ENCODE measurements around the gene PRKCZ. TPM values are rescaled to one million over a fixed set of nuclear protein-coding genes. Genes with fewer than 3 reads are reported as not detected.

Gene PRKCZ
- polyA plus RNA-seq, 3 donors: 0.74 to 1.9 (median 1.4) TPM

- intact Hi-C loops (cut with micrococcal nuclease): no loop called here
- H2AFZ ChIP-seq (ENCODE audit: insufficient read depth, low read depth, low read length, poor library complexity, severe bottlenecking): no peak overlapping the region
- no peaks in the 10 kb centered on the region for H3K36me3 ChIP-seq (replicated peaks in 1 of 2; ENCODE audit: control insufficient read depth in 1 of 2, insufficient read depth in 2 of 2, low read length in 2 of 2)
- 54% methylated on average over 5 of the region's 12 CpGs for WGBS (ENCODE audit: insufficient coverage)
- H3K9ac ChIP-seq (ENCODE audit: insufficient read depth, low read length, poor library complexity, severe bottlenecking): peak overlapping the region; percentile 67
- H3K27ac ChIP-seq (ENCODE audit: low read depth in 1 of 2, low read length in 2 of 2): peak overlapping the region; percentile 83 to 90
- peak overlapping the region; percentile 83 to 100 for H3K4me3 Mint-ChIP-seq
- peaks cover 1 to 16% (median 2%) of the 10 kb centered on the region in 3 donors for H3K27me3 Mint-ChIP-seq (ENCODE audit: low read depth in 3 of 3)
- no peak for TF ChIP-seq CTCF (IDR thresholded peaks at IDR 0.05)
- H3K36me3 Mint-ChIP-seq: peaks cover 24 to 43% of the 10 kb centered on the region in 2 donors
- no peaks in the 10 kb centered on the region for H3K27me3 ChIP-seq (ENCODE audit: control insufficient read depth in 2 of 2, insufficient read depth in 2 of 2, low read length in 2 of 2)
- peak overlapping the region in 2 of 3 experiments; percentile 22 to 80 for H3K4me3 ChIP-seq (replicated peaks in 1 of 3; ENCODE audit: low read depth in 2 of 3, low read length in 3 of 3)
- H3K9me3 ChIP-seq (replicated peaks in 1 of 2; ENCODE audit: control insufficient read depth in 1 of 2, insufficient read depth in 1 of 2, low read length in 2 of 2): no peaks in the 10 kb centered on the region
- peaks cover 85% of the 10 kb centered on the region for H3K79me2 ChIP-seq (ENCODE audit: insufficient read depth, low read length)
- no peak for DNase-seq
- H4K20me1 ChIP-seq (ENCODE audit: insufficient read depth, low read length): peaks cover 93% of the 10 kb centered on the region
- H3K9me3 Mint-ChIP-seq: peaks cover 0 to 5% (median 0%) of the 10 kb centered on the region in 7 donors
- peaks cover 90 to 98% of the 10 kb centered on the region in 2 donors for H3K4me1 ChIP-seq (ENCODE audit: control insufficient read depth in 1 of 2, insufficient read depth in 2 of 2, low read length in 2 of 2)
- peaks cover 84% of the 10 kb centered on the region for H3K4me1 Mint-ChIP-seq
- H3K4me2 ChIP-seq (replicated peaks; ENCODE audit: extremely low read depth, low read length, poor library complexity, severe bottlenecking): peak overlapping the region; percentile 93
- peak overlapping the region; percentile 90 to 95 (median 94) for H3K27ac Mint-ChIP-seq
These were observed 183.3 kb downstream of the PRKCZ start for GRCh38 chr1:2233468-2233867.

GRCh38 chr1:2233997-2234761 is 184.0 kb downstream of the PRKCZ start:
- Histone ChIP-seq H3K4me2 (replicated peaks; ENCODE audit: extremely low read depth, low read length, poor library complexity, severe bottlenecking) (peak overlapping the region; percentile 93), H3K9ac (ENCODE audit: insufficient read depth, low read length, poor library complexity, severe bottlenecking) (peak overlapping the region; percentile 67), H3K4me1 (ENCODE audit: control insufficient read depth in 1 of 2, insufficient read depth in 2 of 2, low read length in 2 of 2) (peaks cover 88 to 98% of the 10 kb centered on the region in 2 donors), H2AFZ (ENCODE audit: insufficient read depth, low read depth, low read length, poor library complexity, severe bottlenecking) (no peak overlapping the region), H3K9me3 (replicated peaks in 1 of 2; ENCODE audit: control insufficient read depth in 1 of 2, insufficient read depth in 1 of 2, low read length in 2 of 2) (no peaks in the 10 kb centered on the region), H3K27ac (ENCODE audit: low read depth in 1 of 2, low read length in 2 of 2) (peak overlapping the region; percentile 83 to 90), H3K4me3 (replicated peaks in 1 of 3; ENCODE audit: low read depth in 2 of 3, low read length in 3 of 3) (peak overlapping the region in 2 of 3 experiments; percentile 22 to 80), H3K36me3 (replicated peaks in 1 of 2; ENCODE audit: control insufficient read depth in 1 of 2, insufficient read depth in 2 of 2, low read length in 2 of 2) (no peaks in the 10 kb centered on the region), H3K79me2 (ENCODE audit: insufficient read depth, low read length) (peaks cover 88% of the 10 kb centered on the region), H4K20me1 (ENCODE audit: insufficient read depth, low read length) (peaks cover 98% of the 10 kb centered on the region), H3K27me3 (ENCODE audit: control insufficient read depth in 2 of 2, insufficient read depth in 2 of 2, low read length in 2 of 2) (no peaks in the 10 kb centered on the region)
- TF ChIP-seq CTCF (IDR thresholded peaks at IDR 0.05): no peak
- intact Hi-C loops (cut with micrococcal nuclease): loop anchor here in 1 of 2 donors (2.0 kb wide), 2 partner anchors 21 to 67 kb away; no protein-coding TSS in a partner anchor
- Mint-ChIP-seq H3K36me3 (peaks cover 27 to 44% of the 10 kb centered on the region in 2 donors), H3K27ac (peak overlapping the region; percentile 90 to 95 (median 94)), H3K9me3 (peaks cover 0 to 5% (median 0%) of the 10 kb centered on the region in 7 donors), H3K4me1 (peaks cover 85% of the 10 kb centered on the region), H3K4me3 (peak overlapping the region; percentile 83 to 100), H3K27me3 (ENCODE audit: low read depth in 3 of 3) (peaks cover under 1 to 16% (median 2%) of the 10 kb centered on the region in 3 donors)
- WGBS (ENCODE audit: insufficient coverage): 2% methylated on average over 22 of the region's 27 CpGs
- peak; percentile 97 to 99 (median 98) for DNase-seq
